IMR-90 (cell line): ENCODE data around the gene LCE4A. TPM values are rescaled to one million over a fixed set of nuclear protein-coding genes. Genes with fewer than 3 reads are reported as not detected.

Source experiments
- ATAC-seq: fragments of 200-7000 bp; cut with Tn5 transposase; 2 replicates; pipeline ENCODE4 v1.9.1; 2020; ENCODE audit warnings: low read depth, mild to moderate bottlenecking, moderate library complexity
- BruUV-seq: library from RNA; stranded (reverse); fragments of 400-500 nt; replicated peaks from 2 replicates; lab custom pipeline; 2021; lab: Mats Ljungman, UMichigan
- CTCF ChIA-PET: fragments of 300-600 bp; formaldehyde crosslinking; extraction: SDS; loops from one replicate; lab custom pipeline; 2021; ENCODE audit warnings: antibody characterized with exemption; lab: Yijun Ruan, JAX
- POLR2A ChIA-PET: fragments of 300-600 bp; sonication (Branson Sonifier 250); formaldehyde crosslinking; loops from one replicate; lab custom pipeline; 2022; ENCODE audit warnings: antibody characterized with exemption; ENCODE audit not compliant: unreplicated experiment; lab: Charles Lee
- DNase-seq: peaks from one replicate; pipeline ENCODE4 v3.0.0; 2013
- H2AFZ ChIP-seq: replicated peaks from 2 replicates; pipeline ENCODE3; 2013; ENCODE audit warnings: low read length, mild to moderate bottlenecking; ENCODE audit not compliant: poor library complexity
- H2AK5ac ChIP-seq: 2 replicates; pipeline ENCODE4 v1.6.1; 2013; ENCODE audit warnings: low read depth, low read length, inconsistent platforms
- H2AK9ac ChIP-seq: replicated peaks from 2 replicates; pipeline ENCODE3; 2013; ENCODE audit warnings: mild to moderate bottlenecking, low read depth, low read length, moderate library complexity; ENCODE audit not compliant: poor library complexity
- H2BK120ac ChIP-seq: 2 replicates; pipeline ENCODE4 v1.6.1; 2013; ENCODE audit warnings: low read depth, low read length, inconsistent platforms
- H2BK15ac ChIP-seq: 3 replicates; pipeline ENCODE4 v1.6.1; 2013; ENCODE audit warnings: low read depth, low read length, inconsistent platforms
- H2BK20ac ChIP-seq: 2 replicates; pipeline ENCODE4 v1.6.1; 2013; ENCODE audit warnings: low read depth, mild to moderate bottlenecking, inconsistent platforms, low read length, moderate library complexity
- H2BK5ac ChIP-seq: 2 replicates; pipeline ENCODE4 v1.6.1; 2013; ENCODE audit warnings: mild to moderate bottlenecking, low read depth, low read length, inconsistent platforms; ENCODE audit not compliant: poor library complexity, severe bottlenecking
- H3K14ac ChIP-seq: replicated peaks from 2 replicates; pipeline ENCODE4 v1.6.1; 2013; ENCODE audit warnings: low read depth, low read length, inconsistent platforms
- H3K18ac ChIP-seq: 2 replicates; pipeline ENCODE4 v1.6.1; 2013; ENCODE audit warnings: low read depth, low read length, control low read depth
- H3K23ac ChIP-seq: 2 replicates; pipeline ENCODE4 v1.6.1; 2013; ENCODE audit warnings: low read depth, low read length, inconsistent platforms
- H3K27ac ChIP-seq: 2 replicates; pipeline ENCODE4 v1.5.1; 2013; ENCODE audit warnings: mild to moderate bottlenecking, control low read depth, low read length; ENCODE audit not compliant: insufficient read depth
- H3K27me3 ChIP-seq: 2 replicates; pipeline ENCODE4 v1.6.1; 2013; ENCODE audit warnings: low read length; ENCODE audit not compliant: control insufficient read depth, insufficient read depth
- H3K36me3 ChIP-seq: 2 replicates; pipeline ENCODE4 v1.6.1; 2013; ENCODE audit warnings: low read length, mixed read lengths; ENCODE audit not compliant: control insufficient read depth, insufficient read depth
- H3K4ac ChIP-seq: 2 replicates; pipeline ENCODE4 v1.6.1; 2013; ENCODE audit warnings: low read depth, low read length, inconsistent platforms
- H3K4me1 ChIP-seq: 2 replicates; pipeline ENCODE4 v1.6.1; 2013; ENCODE audit warnings: low read length, mixed read lengths; ENCODE audit not compliant: control insufficient read depth, insufficient read depth
- H3K4me2 ChIP-seq: 2 replicates; pipeline ENCODE4 v1.6.1; 2013; ENCODE audit warnings: low read depth, mild to moderate bottlenecking, control low read depth, low read length, moderate library complexity
- H3K4me3 ChIP-seq: 2 replicates; pipeline ENCODE4 v1.5.1; 2013; ENCODE audit warnings: low read depth, mild to moderate bottlenecking, control low read depth, low read length, moderate library complexity; ENCODE audit not compliant: insufficient read depth
- H3K56ac ChIP-seq: 2 replicates; pipeline ENCODE4 v1.6.1; 2013; ENCODE audit warnings: low read length, inconsistent platforms; ENCODE audit not compliant: insufficient read depth; ENCODE audit errors: extremely low read depth
- H3K79me1 ChIP-seq, 2 experiments: 2 replicates each; pipeline ENCODE4 v1.6.1; 2013; ENCODE audit warnings: low read length in 2 of 2, inconsistent platforms in 1 of 2, low read depth in 1 of 2
- H3K9ac ChIP-seq: 2 replicates; pipeline ENCODE4 v1.6.1; 2013; ENCODE audit warnings: low read depth, low read length, control low read depth
- H3K9me1 ChIP-seq: 2 replicates; pipeline ENCODE4 v1.6.1; 2013; ENCODE audit warnings: low read length, inconsistent platforms; ENCODE audit not compliant: insufficient read depth
- H3K9me3 ChIP-seq: 2 replicates; pipeline ENCODE4 v1.6.1; 2013; ENCODE audit warnings: low read length; ENCODE audit not compliant: control insufficient read depth, insufficient read depth
- H4K20me1 ChIP-seq: 2 replicates; pipeline ENCODE4 v1.6.1; 2013; ENCODE audit warnings: low read length, inconsistent platforms; ENCODE audit not compliant: insufficient read depth
- H4K5ac ChIP-seq: 2 replicates; pipeline ENCODE4 v1.6.1; 2013; ENCODE audit warnings: mild to moderate bottlenecking, low read depth, low read length, control low read depth
- H4K8ac ChIP-seq, 2 experiments: 2 replicates each; pipeline ENCODE4 v1.6.1; 2013; ENCODE audit warnings: low read depth in 2 of 2, low read length in 2 of 2, control low read depth in 1 of 2, inconsistent platforms in 1 of 2
- H4K91ac ChIP-seq: 2 replicates; pipeline ENCODE4 v1.6.1; 2013; ENCODE audit warnings: low read depth, low read length, inconsistent platforms; ENCODE audit not compliant: insufficient read depth
- BHLHE40 ChIP-seq: fragments of 150-350 bp; IDR thresholded peaks from 2 replicates; pipeline ENCODE4 v1.6.1; 2016; ENCODE audit warnings: mild to moderate bottlenecking, low read depth, low read length
- CTCF ChIP-seq: conservative IDR thresholded peaks from 2 replicates; pipeline ENCODE4 v1.5.1; 2012; ENCODE audit warnings: mild to moderate bottlenecking, low read depth, low read length, improper control_type of control experiment
- ELK1 ChIP-seq: fragments of 150-350 bp; IDR thresholded peaks from 2 replicates; pipeline ENCODE4 v1.6.1; 2016; ENCODE audit warnings: low read depth, mild to moderate bottlenecking, low read length, moderate library complexity, borderline replicate concordance
- NFE2L2 ChIP-seq: fragments of 150-350 bp; IDR thresholded peaks from 2 replicates; pipeline ENCODE4 v1.6.1; 2016; ENCODE audit warnings: low read depth, mild to moderate bottlenecking, low read length
- POLR2A ChIP-seq: IDR thresholded peaks from 2 replicates; pipeline ENCODE4 v1.6.1; 2012; ENCODE audit warnings: mild to moderate bottlenecking, low read depth, low read length
- RCOR1 ChIP-seq: IDR thresholded peaks from 2 replicates; pipeline ENCODE4 v1.6.1; 2012; ENCODE audit warnings: mild to moderate bottlenecking, low read length, improper control_type of control experiment; ENCODE audit not compliant: insufficient replicate concordance
- RFX5 ChIP-seq: IDR thresholded peaks from 2 replicates; pipeline ENCODE4 v1.8.0; 2012; ENCODE audit warnings: low read depth, mild to moderate bottlenecking, low read length, moderate library complexity
- USF2 ChIP-seq: fragments of 150-350 bp; IDR thresholded peaks from 2 replicates; pipeline ENCODE4 v1.6.1; 2017; ENCODE audit warnings: mild to moderate bottlenecking, antibody characterized with exemption, low read length, low read depth
- WGBS, 2 experiments: methylation state at CpG; one replicate each; pipeline versions ENCODE4 v1.1.5 to v1.1.7; 2013; ENCODE audit warnings: missing lambda C conversion rate in 2 of 2; ENCODE audit not compliant: insufficient read length in 1 of 2; ENCODE audit errors: extremely low coverage in 2 of 2; 5-methylcytosine and 5-hydroxymethylcytosine counted together
- dilution Hi-C: fragments of 300-500 bp; cut with HindIII; formaldehyde crosslinking; loops from one replicate; pipeline ENCODE4 v1.14.3; 2018; ENCODE audit warnings: low sequenced_read_pairs; ENCODE audit not compliant: unreplicated experiment
- in situ Hi-C: fragments of 300-500 bp; cut with MboI; formaldehyde crosslinking; loops from 3 replicates; pipeline ENCODE4 v1.14.3; 2019; ENCODE audit warnings: low sequenced_read_pairs, inconsistent platforms, mixed read lengths
- intact Hi-C: fragments of 100-400 bp; cut with micrococcal nuclease; formaldehyde crosslinking; loops from 2 replicates; pipeline ENCODE4 v1.10.0; 2022
- polyA plus RNA-seq, 3 experiments: library from polyadenylated mRNA; depleted of rRNA; stranded (reverse); fragments of >200 nt; gene quantifications; 2 replicates each; pipeline ENCODE4 v1.2.3, GENCODE V29; 2012; ENCODE audit warnings: low replicate concordance in 1 of 3
- total RNA-seq: library from RNA; depleted of rRNA; stranded (reverse); fragments of >200 nt; gene quantifications from 2 replicates; pipeline ENCODE4 v1.2.3, GENCODE V29; 2012

The LCE4A gene
- total and polyA plus RNA-seq, 2 of the 4 experiments (the other 2 are of a cell fraction) = not detected

GRCh38 chr1:152658649-152659048 lies 49.3 kb upstream of the LCE4A start:
- DNase-seq = no peak
- Histone ChIP-seq H2AFZ (no peak overlapping the region), H2AK9ac (no peak overlapping the region), H3K27ac (no peak overlapping the region), H3K4ac (no peak overlapping the region), H3K4me1 (no peaks in the 10 kb centered on the region), H2AK5ac (no peak overlapping the region), H3K14ac (no peak overlapping the region), H4K91ac (no peak overlapping the region), H3K4me3 (no peak overlapping the region), H3K4me2 (no peak overlapping the region), H3K9me3 (no peaks in the 10 kb centered on the region), H3K36me3 (no peaks in the 10 kb centered on the region), H4K8ac (no peak overlapping the region), H3K18ac (no peak overlapping the region), H4K20me1 (no peaks in the 10 kb centered on the region), H3K79me1 (no peaks in the 10 kb centered on the region), H2BK15ac (no peak overlapping the region), H2BK5ac (no peak overlapping the region), H3K9ac (no peak overlapping the region), H3K23ac (no peak overlapping the region), H4K5ac (no peak overlapping the region), H3K9me1 (no peaks in the 10 kb centered on the region), H3K27me3 (no peaks in the 10 kb centered on the region; the same call in 1 of the 2 replicates), H3K56ac (no peak overlapping the region), H2BK120ac (no peak overlapping the region), H2BK20ac (no peak overlapping the region)
- dilution Hi-C loops (no loop called here), in situ Hi-C loops (loop anchor here (25.0 kb wide), 1 partner anchor 554 kb away; the partner anchor contains the start of genes LELP1 and PRR9), intact Hi-C loops (no loop called here)
- POLR2A ChIA-PET = no interaction called here
- WGBS, 2 experiments = no CpG with 5 or more reads among the region's 3 CpGs
- CTCF ChIA-PET = no interaction called here
- TF ChIP-seq POLR2A (no peak), CTCF (no peak), USF2 (no peak), RFX5 (no peak), RCOR1 (no peak), NFE2L2 (no peak), ELK1 (no peak), BHLHE40 (no peak)
- BruUV-seq = no TSS peak
- no peak for ATAC-seq
